GM21786 (cell line): ENCODE results near the gene SHB.

Experiments
- ATAC-seq: cut with Tn5 transposase; IDR thresholded peaks from one replicate; pipeline ENCODE4 v1.9.1; 2021; ENCODE audit not compliant: unreplicated experiment

SHB gene

DNA sequence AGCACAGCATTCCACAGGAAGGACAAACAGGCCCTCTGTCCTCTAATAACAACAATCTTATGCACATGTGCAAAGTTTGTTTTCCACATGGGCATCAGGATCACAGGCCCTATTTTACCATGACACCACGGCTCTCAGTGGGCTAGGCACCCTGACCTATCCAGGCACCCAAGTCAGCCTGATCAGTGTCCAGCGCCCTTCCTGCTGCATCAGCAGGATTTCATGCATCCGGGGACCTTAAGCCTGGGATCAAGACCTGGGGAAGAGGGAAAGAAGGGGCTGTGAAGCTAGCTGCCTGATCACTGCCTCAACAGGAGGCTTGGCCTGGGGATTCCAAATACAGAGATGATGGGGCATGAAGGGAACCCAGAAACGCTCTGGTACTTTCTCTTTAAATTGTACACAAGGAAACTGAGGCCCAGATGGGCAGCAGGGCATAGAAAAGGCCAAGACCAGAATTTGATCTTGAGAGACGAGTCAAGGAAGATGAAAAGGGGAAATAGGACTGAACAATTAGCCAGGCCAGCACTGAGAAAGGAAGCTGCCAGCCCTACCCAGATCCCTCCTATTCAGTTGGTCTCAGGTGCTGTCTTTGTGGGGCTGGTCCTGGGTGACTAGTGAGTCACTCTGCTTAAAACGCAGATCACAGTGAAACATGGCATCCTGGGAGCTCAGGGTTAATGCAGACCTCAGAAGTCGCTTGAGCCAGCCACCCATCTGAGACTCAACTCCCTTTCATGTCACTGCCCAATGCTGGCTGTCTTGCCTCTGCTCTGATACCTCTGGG is 57.9 kb downstream of the SHB start:
- ATAC-seq, result no peak

DNA sequence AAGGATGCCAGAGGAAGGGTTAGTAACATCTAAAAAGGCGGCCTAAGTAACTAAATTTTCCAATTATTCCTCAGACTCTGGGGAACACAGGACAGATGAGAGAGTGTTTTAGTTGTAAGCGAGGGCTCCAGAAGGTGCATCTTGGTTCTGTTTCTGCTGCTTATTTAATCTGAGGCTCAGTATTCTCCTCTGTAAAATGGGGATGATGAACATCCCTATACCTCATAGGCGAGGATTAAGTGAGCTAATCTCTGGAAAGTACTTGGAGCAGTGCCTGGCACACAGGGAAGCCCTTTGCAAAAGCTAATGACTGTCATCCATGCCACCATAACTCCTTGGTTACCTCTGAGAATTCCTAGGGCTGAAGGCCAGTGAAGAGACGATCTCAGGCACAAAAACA is 59.0 kb downstream of the SHB start:
- ATAC-seq, result no peak

DNA sequence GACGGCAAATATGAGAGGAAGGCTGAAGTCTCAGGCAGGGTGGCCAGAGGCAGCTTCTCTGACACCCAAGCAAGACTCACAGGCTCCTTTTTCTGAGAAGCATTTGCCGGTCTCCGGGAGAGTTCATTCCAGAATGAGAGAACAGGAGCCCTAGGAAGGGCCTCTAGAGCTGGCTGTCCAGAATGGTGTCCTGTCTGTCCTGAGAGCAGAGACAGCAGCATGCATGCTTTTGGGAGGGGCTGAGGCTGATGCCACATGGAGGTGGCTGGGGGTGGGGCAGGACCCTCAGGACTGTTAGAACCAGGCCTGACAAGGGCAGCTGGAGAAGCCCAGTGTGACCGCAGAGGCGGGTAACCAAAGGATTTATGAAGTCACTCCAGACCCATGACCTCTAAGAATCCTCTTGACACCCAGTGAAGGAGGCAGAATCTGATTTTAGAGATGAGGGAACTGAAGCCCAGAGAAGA is 60.0 kb downstream of the SHB start:
- ATAC-seq, result no peak

DNA sequence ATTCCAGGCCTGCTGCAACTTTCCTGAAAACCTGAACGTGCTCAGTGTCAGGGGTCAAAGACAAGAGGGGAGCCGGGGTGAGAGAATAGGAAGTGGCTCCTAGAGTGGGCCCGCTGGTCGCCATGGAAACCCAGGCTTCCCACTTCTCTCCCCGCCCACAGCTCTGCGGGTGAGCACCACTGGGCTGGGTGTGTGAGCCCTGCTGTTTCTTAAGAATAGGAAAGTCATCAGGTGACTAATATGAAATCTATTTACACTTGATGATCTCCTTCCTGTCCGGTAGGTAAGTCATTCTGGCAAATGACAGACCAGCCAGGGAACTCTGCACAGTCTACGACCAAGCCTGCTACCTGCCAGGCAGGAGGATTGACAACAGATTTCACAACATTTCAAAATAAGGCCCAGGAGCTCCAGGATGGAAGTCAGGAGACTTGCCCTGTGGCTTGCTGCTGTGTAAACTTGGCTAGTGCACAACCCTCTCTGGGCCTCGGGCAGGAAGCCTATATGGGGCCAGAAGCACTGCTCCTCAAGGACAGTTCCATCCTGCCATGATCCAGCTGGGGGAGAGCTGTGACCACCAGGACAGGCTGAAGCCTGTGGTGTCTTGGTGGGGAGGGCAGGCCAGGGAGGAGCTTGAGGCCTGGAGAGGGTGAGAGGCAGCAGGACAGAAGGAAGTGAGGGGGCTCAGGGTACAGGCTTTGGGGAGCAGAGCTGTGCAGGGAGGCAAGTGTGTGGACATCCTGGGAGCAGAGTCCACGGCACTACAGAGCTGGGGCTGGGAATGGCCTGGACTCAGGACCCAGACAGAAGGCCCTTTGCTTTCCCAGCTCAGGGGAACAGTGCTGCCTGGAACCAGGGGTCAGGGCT is 60.6 kb downstream of the SHB start:
- peak; percentile 88 for ATAC-seq

DNA sequence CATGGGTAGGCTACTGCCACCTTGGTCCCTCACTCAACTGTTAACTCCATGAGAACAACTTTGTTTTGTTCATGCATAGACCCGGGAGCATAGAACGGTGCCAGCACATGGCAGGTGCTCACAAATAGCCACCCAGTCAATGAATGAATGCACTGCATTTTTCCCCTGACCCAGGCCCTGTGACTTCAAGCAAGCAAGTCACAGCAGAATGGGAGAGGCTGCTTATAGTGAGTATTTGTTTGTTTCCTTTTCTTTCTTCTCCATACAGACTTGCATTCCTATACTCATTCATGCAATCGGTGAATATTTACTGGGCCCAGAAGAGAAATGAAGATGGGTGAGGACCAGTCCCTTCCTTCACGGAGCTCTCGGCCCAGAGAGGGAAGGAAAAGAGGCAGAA is 62.0 kb downstream of the SHB start:
- ATAC-seq, result no peak

DNA sequence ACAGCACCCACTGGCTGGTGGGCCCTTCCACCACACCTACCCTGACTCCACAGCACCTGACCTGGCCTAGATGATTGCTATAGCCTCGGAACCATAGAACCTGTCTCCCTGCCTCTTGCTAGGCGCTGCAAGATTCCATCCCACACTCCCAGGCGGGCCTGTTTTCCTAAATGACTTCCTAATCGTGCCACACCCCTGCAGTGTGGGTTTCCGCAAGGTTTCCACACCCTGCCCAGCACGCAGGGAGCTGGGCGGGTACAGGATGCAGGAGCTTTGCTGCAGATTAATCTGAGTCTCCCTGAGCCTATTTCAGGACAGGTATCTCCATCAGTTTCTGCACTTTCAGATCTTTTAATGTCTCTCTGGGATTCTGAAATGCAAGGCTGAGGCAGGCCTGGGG is 62.9 kb downstream of the SHB start:
- ATAC-seq, result no peak

DNA sequence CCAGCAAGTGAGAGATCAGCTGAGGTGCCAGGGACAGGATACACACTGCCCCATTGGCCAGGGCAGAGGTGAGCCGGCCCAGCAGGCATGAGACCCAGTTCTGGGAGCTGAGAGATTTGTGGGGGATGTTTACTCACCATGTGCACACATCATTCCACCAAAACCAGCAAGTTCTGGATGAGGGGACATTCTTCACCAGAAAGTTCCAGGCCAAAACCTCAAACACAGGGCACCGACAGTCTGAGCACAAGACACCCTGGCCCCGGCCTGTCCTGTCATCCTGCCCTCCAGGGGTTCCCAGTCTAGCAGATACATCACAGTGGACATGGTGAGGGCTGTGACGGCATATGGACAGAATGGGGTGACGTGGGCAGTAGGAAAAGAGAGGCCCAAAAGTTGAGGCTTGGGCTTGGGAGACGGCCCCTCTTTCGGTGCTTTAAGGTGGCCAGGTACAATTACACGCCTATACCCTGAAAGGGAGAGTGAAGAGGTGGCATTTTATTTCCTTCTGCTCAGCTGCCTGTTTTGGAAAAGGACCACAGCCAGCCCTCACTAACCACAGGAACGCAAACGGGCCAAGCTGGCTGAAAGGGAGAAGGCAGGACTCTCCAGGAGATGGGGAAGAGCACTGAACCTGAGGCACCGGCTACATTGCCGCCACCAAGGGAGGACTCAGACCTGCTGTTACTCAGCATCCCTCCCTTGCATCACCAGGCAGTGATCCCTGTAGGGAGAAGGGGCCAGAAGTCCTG is 64.0 kb downstream of the SHB start:
- ATAC-seq, result no peak

DNA sequence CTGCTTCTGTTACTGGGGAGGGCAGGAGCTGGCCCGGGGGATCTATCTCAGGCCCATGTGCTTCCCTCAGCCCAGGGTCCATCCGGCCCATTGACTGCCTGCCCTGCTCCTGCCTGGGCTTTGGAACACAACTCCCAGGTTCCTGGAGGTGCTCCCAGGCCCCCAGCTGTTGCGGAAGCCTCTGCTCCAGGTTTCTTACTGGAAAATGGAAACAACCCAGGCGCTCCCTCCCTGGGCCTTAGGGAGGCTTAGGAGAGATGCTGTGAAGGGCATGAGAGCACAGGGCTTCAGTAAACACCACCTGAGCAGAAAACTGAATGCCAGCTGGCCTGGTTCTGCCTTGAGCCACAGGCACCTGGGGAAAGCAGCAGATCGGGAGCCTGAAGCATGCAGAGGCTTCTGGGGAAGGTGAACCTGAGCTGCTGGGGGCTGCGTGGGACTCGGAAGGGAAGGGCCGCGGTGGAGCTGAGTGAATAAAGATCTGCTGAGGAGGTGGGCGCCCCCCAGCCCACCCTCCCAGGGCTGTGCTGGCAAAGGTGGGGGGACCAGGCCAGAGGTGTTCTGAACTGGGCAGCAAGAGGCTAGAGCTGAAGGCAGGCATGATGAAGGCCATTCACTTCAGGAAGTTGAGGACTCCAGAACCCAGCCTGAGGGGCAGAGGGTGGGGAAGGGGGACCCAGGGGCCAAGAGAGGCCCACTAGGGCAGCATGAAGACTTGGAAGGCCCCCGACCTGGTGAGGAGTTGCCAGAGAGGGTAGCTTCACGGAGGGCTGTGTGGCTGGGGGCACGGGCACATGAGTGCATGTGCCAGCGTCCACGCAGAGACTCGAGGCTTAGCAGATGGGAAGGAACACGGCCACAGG is 64.8 kb downstream of the SHB start:
- no peak for ATAC-seq

DNA sequence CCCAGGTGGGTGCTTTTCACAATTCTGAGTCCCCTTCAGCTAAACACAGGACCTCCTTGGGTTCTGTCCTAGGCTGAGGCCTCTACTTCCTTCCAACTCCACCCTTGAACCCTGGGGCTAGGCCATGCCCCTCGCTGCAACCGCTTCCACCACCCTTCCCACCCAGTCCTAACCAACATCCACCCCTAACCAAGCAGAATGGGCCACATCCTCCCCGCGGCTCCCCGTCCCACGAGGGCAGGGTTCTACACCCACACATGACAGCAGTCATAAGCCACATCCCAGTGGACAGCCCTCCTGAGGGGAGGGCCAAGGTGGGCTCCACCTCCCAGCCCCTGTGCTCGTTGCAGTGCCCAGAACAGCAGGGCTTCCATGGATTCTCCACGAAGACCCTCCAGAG is 65.8 kb downstream of the SHB start:
- no peak for ATAC-seq

DNA sequence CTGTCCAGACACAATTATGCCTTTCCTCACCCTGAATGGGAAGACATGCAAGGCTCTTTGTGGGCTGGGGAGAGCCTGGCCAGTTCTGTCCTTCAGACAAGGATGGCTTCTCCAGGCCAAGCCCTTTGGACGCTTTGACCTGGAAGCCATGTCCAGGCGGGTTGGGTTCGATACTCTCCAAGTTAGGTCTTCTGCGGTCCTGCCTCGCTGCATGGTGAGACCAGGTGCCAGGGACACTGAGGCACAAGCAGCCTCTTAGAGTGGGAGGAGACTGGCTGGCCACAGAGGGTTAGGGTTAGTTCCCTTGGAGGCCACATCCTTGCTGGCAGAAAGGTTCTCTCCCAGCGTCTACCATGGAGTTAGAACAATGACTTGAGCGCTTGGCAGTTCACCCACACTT is 67.6 kb downstream of the SHB start:
- no peak for ATAC-seq

DNA sequence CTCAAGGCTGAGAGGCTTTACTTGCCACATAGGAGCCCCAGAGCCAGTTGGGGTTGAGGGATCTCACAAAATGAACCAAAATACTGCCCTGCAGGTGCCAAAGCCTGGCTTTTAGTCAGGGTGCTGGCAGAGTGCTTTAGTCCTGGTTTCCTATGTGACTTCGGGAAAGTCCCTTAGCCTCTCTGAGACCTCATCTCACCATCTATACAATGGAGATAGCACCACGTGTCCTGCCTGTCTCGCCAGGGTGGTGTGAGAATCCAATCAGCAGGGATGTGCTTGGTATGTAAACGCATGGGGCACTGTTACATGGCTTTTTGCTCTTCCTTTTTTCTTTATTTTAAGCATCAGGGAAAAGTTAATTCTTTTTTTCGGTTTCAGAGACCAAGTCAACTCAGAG is 68.3 kb downstream of the SHB start:
- peak; percentile 59 for ATAC-seq

DNA sequence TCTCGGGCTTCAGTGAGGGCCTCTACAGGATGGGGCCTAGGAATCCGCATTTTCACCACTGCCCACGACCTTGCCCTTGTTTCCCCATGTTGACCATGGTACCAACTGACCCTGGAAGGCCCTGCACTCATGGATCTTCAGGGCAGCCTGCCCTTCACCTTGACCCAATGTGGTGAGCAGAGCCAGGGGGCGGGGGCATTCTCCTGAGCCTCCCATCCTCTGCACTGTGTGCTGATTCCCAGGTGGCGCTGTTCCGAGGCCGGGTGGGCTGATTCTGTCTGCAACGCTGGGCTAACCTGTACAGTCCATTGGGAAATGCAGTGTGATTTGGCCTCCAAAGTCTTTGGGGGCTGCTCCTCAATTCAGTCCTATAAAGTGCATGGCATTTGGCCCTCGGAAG is 68.7 kb downstream of the SHB start:
- no peak for ATAC-seq

DNA sequence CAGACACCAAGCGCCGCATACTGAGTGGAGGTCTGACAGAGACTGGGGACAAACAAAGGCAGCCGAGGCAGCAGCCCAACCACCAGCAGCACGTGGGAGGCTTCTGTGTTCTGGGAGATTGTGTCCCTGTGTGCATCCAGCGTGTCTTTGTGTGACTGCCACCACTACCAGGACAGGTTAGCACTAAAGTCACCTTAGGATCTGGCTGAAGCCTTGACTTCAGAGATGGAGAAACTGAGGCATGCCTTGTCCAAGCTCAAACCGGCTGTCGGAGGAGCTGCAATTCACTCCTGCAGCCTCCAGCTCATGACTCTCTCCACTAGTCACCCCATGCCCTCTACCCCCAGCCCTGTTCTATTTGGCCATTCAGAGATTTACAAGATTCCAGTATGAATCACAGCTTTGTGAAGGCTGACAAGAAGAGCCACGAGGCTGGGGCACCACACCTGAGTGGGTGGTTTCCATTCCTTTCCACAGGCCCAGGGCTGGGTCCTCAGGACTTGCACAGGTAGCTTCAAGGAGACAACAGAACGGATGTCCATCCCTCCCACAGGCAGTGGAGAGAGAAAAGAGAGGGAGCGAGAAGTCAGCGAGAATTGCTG is 69.3 kb downstream of the SHB start:
- no peak for ATAC-seq

DNA sequence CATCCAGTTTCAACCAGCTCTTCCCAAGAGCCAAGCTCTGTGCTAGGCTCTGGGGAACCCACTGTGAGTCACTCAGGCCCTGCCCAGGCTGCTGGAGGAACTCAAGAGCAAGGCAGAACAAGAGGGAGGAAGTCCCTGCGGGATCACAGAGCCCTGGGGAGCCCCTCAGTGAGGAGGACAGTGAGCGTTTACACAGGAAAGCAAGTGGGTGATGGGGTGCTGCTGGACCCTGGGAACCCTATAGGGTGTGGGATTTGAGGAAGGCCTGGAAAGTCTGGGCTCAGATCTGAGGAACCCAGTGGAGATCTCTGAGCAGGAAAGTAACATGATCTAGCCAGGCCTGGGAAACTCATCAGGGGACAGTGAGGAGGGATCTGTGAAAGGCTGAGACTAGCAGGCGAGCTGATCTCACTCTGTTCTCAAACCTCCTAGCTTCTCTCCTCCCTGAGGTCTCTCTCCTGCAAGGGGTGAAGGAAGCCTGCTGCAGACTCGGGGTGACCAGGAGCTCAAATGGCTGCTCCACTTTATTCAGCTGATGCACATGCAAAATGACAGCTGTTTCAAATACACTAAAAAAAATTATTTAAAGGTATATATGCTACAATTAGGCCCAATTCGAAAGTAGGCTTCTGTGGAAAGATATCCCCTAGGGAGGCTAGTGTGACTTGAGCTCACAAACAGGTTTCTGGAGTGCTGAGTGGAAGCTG is 70.0 kb downstream of the SHB start:
- ATAC-seq, result no peak

DNA sequence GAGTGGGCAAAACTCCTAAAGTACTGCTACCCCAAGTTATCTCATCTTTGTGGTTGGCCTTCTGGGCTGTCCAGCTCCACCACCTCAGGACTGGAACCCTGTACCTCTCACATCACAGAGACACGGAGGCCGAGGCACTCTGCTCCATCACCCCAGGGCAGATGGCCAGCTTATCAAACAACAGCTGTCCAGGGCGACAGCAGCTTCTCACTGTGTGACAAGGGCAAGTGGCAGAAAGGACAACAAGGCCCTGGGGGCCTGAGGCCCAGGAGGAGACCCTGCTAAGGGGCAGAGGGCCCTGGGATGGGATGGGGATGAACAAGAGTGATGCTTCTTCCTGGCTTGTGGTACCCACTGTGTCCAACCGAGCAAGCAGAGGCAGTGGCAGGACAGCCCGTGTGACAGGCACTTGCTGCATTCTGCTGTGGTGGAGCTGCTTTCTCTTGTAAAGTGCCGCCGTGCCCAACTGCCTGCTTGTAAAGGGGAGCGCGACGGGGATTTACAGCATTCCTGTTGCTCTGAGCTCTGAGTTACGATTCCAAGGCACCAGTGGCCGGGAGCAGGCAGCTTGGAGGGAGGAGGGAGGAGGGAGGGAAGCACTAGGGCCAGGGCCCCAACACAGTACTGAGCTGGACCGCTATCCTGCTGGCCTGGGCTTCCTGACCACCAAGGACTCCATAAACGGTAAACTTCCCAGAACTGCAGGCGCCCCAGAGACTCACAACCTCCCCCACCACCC is 71.2 kb downstream of the SHB start:
- ATAC-seq, result no peak

DNA sequence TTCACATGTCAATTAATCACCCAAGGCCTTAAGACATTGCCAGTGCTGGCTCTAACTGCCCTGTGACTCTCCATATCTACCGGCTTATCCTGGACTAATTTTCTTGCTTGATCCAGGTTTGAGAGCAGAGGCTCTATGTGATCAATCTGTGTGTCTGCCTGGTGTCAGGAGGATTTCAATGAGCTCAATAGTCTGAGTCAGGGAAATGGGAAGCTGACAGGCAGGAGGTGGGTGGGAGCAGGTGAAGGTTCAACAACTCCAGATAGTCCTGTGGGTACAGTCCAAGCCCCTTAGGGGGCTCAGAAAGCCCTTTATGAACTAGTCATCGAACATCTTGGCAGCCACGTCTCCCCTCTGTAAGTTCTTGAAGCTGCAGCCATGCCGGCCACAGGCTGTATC is 72.2 kb downstream of the SHB start:
- no peak for ATAC-seq

DNA sequence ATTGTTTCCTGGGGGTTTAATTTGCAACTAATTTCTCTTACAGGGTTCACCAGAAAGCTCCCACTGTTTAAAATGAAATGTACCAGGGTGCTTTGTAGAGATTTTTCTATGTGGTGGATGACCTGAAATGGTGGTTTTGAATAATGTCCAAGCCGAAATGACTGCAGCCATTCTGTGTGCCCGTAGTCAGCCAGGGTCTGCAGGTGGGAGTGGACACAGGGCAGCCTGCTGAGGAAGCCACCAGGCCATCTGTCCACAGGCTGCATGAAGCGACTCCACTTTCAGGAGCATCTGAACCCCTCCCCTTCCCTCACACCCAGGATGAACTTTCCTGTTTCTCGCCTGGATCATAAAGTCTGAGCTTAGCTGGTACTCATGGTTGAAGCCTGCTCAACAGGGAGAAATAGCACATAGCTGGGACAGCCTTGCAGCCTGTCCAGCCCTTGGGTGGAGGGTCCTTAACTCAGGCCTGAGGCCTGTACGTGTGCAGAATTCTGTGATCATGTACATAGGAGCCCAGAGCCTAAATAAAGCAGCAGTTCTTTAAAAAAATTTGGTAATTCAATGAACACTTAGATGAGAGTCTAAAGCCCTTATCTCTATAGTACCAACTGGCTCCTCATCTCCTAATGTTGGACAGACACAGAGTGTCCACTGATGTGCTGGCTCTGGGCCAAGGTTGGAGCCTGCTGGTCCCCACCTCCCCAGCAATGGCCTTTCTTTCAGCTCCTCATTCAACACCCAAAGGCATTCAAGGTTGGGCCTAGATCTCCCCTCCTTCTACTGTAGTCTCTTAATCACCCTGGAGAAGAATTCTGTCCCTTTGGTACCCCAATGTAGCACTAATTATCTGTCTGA is 72.8 kb downstream of the SHB start:
- ATAC-seq, result no peak

DNA sequence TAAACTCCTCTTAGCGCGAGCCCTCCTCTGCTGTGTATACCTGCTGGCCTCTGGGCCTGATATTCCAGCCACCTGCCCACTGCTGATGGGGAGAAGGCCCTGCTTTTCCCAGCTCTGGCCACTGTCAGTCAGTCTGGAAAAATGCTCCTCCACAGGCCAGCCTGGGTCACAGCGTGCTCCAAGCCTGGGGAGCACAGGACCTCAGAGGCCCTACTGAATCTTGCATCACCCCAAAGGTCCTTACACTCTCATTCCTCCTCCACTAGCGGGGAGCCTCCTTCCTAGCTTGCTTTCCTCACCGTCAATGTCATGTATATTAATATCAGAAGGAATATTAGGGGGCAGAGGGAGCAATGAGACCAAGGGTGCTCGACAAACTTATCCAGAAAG is 73.7 kb downstream of the SHB start:
- ATAC-seq, result no peak
